Neural cell (in vitro differentiated cells): ENCODE measurements around the gene FZR1. TPM values are rescaled to one million over a fixed set of nuclear protein-coding genes. Genes with fewer than 3 reads are reported as not detected.

Experiments
- H2AFZ ChIP-seq: fragments of 200-600, 300-800 bp; sonication (generic), shearing (Covaris generic); 2 replicates; pipeline ENCODE4 v1.6.0; 2014; ENCODE audit warnings: low read depth, mild to moderate bottlenecking, antibody characterized with exemption, low read length, moderate library complexity
- H3F3A ChIP-seq: fragments of 200-600 bp; shearing (Covaris generic); 2 replicates; pipeline ENCODE4 v1.6.1; 2016; ENCODE audit warnings: mild to moderate bottlenecking, moderate library complexity, mixed read lengths, antibody characterized with exemption, low read length; ENCODE audit not compliant: insufficient read depth, poor library complexity, severe bottlenecking
- H3K27ac ChIP-seq: fragments of 200-600, 300-800 bp; sonication (generic), shearing (Covaris generic); 2 replicates; pipeline ENCODE4 v1.5.1; 2014; ENCODE audit warnings: mild to moderate bottlenecking, low read length, moderate library complexity
- H3K27me3 ChIP-seq: fragments of 300-800, 200-600 bp; sonication (generic), shearing (Covaris generic); 2 replicates; pipeline ENCODE4 v1.6.0; 2014; ENCODE audit warnings: mild to moderate bottlenecking, low read depth, low read length, moderate library complexity; ENCODE audit not compliant: insufficient read depth
- H3K36me3 ChIP-seq: fragments of 300-800, 200-600 bp; sonication (generic), shearing (Covaris generic); 2 replicates; pipeline ENCODE4 v1.5.1; 2014; ENCODE audit warnings: mild to moderate bottlenecking, antibody characterized with exemption, low read length, moderate library complexity; ENCODE audit not compliant: insufficient read depth
- H3K4me2 ChIP-seq: fragments of 300-800, 200-600 bp; sonication (generic), shearing (Covaris generic); 2 replicates; pipeline ENCODE4 v1.6.0; 2014; ENCODE audit warnings: mild to moderate bottlenecking, low read length
- H3K4me3 ChIP-seq: fragments of 300-800, 200-600 bp; sonication (generic), shearing (Covaris generic); 2 replicates; pipeline ENCODE4 v1.5.1; 2014; ENCODE audit warnings: mild to moderate bottlenecking, low read length, moderate library complexity
- H3K79me2 ChIP-seq: fragments of 200-600 bp; shearing (Covaris generic); replicated peaks from 2 replicates; pipeline ENCODE4 v1.6.0; 2014; ENCODE audit warnings: mild to moderate bottlenecking, low read length, moderate library complexity; ENCODE audit not compliant: insufficient read depth
- H3K9ac ChIP-seq: fragments of 300-800, 200-600 bp; sonication (generic), shearing (Covaris generic); 2 replicates; pipeline ENCODE4 v1.6.1; 2016; ENCODE audit warnings: mild to moderate bottlenecking, low read length, mixed read lengths
- H3K9me2 ChIP-seq: fragments of 200-600 bp; shearing (Covaris generic); 2 replicates; pipeline ENCODE4 v1.6.1; 2016; ENCODE audit warnings: mild to moderate bottlenecking, low read length, mixed read lengths; ENCODE audit not compliant: insufficient read depth
- H3K9me3 ChIP-seq: fragments of 200-600, 300-800 bp; sonication (generic), shearing (Covaris generic); 2 replicates; pipeline ENCODE4 v1.6.1; 2016; ENCODE audit warnings: mild to moderate bottlenecking, mixed run types, low read length, moderate library complexity, mixed read lengths
- H4K20me1 ChIP-seq: fragments of 200-600 bp; shearing (Covaris generic); 2 replicates; pipeline ENCODE4 v1.6.1; 2016; ENCODE audit warnings: mild to moderate bottlenecking, mixed run types; ENCODE audit not compliant: insufficient read depth
- CTCF ChIP-seq: fragments of 450-650 bp; IDR thresholded peaks from 2 replicates; pipeline ENCODE4 v1.5.1; 2014; ENCODE audit warnings: antibody characterized with exemption, mild to moderate bottlenecking, moderate library complexity; ENCODE audit not compliant: poor library complexity, severe bottlenecking
- EP300 ChIP-seq: fragments of 450-650 bp; conservative IDR thresholded peaks from 2 replicates; pipeline ENCODE4 v1.6.1; 2014; ENCODE audit warnings: antibody characterized with exemption, mild to moderate bottlenecking, moderate library complexity; ENCODE audit not compliant: poor library complexity, severe bottlenecking
- EZH2 ChIP-seq: fragments of 200-600, 300-800 bp; shearing (Covaris generic), sonication (generic); IDR thresholded peaks from 2 replicates; pipeline ENCODE4 v1.6.1; 2014; ENCODE audit warnings: antibody characterized with exemption, low read length, borderline replicate concordance, mild to moderate bottlenecking; ENCODE audit not compliant: insufficient read depth, poor library complexity, severe bottlenecking
- MXI1 ChIP-seq: fragments of 450-650 bp; conservative IDR thresholded peaks from 2 replicates; pipeline ENCODE4 v1.6.1; 2014; ENCODE audit warnings: antibody characterized with exemption, mild to moderate bottlenecking; ENCODE audit not compliant: poor library complexity, severe bottlenecking
- POLR2AphosphoS5 ChIP-seq: IDR thresholded peaks from 2 replicates; pipeline ENCODE4 v1.6.1; 2012
- RAD21 ChIP-seq: fragments of 450-650 bp; conservative IDR thresholded peaks from 2 replicates; pipeline ENCODE4 v1.6.1; 2014; ENCODE audit warnings: antibody characterized with exemption, mild to moderate bottlenecking, moderate library complexity
- REST ChIP-seq: IDR thresholded peaks from 2 replicates; pipeline ENCODE4 v1.6.1; 2012; ENCODE audit warnings: borderline replicate concordance
- SMC3 ChIP-seq: fragments of 450-650 bp; conservative IDR thresholded peaks from 2 replicates; pipeline ENCODE4 v1.6.1; 2014; ENCODE audit warnings: antibody characterized with exemption, mild to moderate bottlenecking, moderate library complexity; ENCODE audit not compliant: poor library complexity
- TAF1 ChIP-seq: IDR thresholded peaks from 2 replicates; pipeline ENCODE4 v1.6.1; 2012; ENCODE audit warnings: low read depth
- polyA plus RNA-seq: library from polyadenylated mRNA; depleted of rRNA; stranded (reverse); fragments of >200 nt; gene quantifications from 2 replicates; pipeline ENCODE4 v1.2.3, GENCODE V29; 2014

Gene FZR1
- polyA plus RNA-seq, 1 donor from 2014 or later: 55.7 TPM

- H3K9me3 ChIP-seq: no peaks in the 10 kb centered on the region
- no peaks in the 10 kb centered on the region for H3K27me3 ChIP-seq
- no peaks in the 10 kb centered on the region for H3K36me3 ChIP-seq
- H2AFZ ChIP-seq: no peak overlapping the region
- no peak overlapping the region for H3K9ac ChIP-seq
- no peaks in the 10 kb centered on the region for H4K20me1 ChIP-seq
- no peaks in the 10 kb centered on the region for H3F3A ChIP-seq
- H3K27ac ChIP-seq: no peak overlapping the region
- H3K9me2 ChIP-seq: no peaks in the 10 kb centered on the region
- no peak overlapping the region for H3K4me3 ChIP-seq
- no peak for TF ChIP-seq EP300
- no peak for TF ChIP-seq POLR2AphosphoS5
- TF ChIP-seq SMC3: no peak
- TF ChIP-seq REST: no peak
- H3K79me2 ChIP-seq: no peaks in the 10 kb centered on the region
- H3K4me2 ChIP-seq: no peak overlapping the region
Observed at GRCh38 chr19:3546119-3546518, 40.0 kb downstream of the FZR1 start.

GRCh38 chr19:3547301-3547731, 41.2 kb downstream of the FZR1 start:
- no peaks in the 10 kb centered on the region for H3K27me3 ChIP-seq
- no peaks in the 10 kb centered on the region for H3F3A ChIP-seq
- H3K4me3 ChIP-seq: no peak overlapping the region
- no peaks in the 10 kb centered on the region for H3K79me2 ChIP-seq
- TF ChIP-seq EZH2 (no peak), CTCF (peak; percentile 35)
- H3K9me2 ChIP-seq: no peaks in the 10 kb centered on the region
- no peak overlapping the region for H3K4me2 ChIP-seq
- no peak overlapping the region for H3K27ac ChIP-seq
- H4K20me1 ChIP-seq: no peaks in the 10 kb centered on the region
- no peak overlapping the region for H2AFZ ChIP-seq
- no peaks in the 10 kb centered on the region for H3K9me3 ChIP-seq
- H3K9ac ChIP-seq: no peak overlapping the region
- H3K36me3 ChIP-seq: no peaks in the 10 kb centered on the region

GRCh38 chr19:3547767-3548282, 41.7 kb downstream of the FZR1 start:
- Histone ChIP-seq H2AFZ (no peak overlapping the region), H4K20me1 (no peaks in the 10 kb centered on the region), H3F3A (no peaks in the 10 kb centered on the region), H3K27me3 (no peaks in the 10 kb centered on the region), H3K4me3 (no peak overlapping the region), H3K36me3 (no peaks in the 10 kb centered on the region), H3K79me2 (no peaks in the 10 kb centered on the region), H3K9ac (no peak overlapping the region), H3K9me2 (no peaks in the 10 kb centered on the region), H3K9me3 (no peaks in the 10 kb centered on the region), H3K27ac (no peak overlapping the region), H3K4me2 (no peak overlapping the region)
- TF ChIP-seq SMC3 (no peak), EP300 (no peak), EZH2 (no peak), RAD21 (no peak), TAF1 (no peak), REST (no peak), POLR2AphosphoS5 (no peak), MXI1 (no peak), CTCF (no peak)
